COLO668 (cell line): ENCODE results near the gene ANO2.
"Not testable (repeated sequence)": the region's sequence is repeated elsewhere in the genome, so short reads cannot be mapped to it uniquely, and the experiment has no call there.

Source experiments
- DNase-seq: peaks from one replicate; lab custom pipeline; 2025; ENCODE audit not compliant: unreplicated experiment; lab: John Stamatoyannopoulos, UW

Gene ANO2

GRCh38 chr12:5561057-5561456, 384.0 kb downstream of the ANO2 start:
- no peak for DNase-seq

GRCh38 chr12:5560265-5560664, 384.8 kb downstream of the ANO2 start:
- DNase-seq: no peak

- no peak for DNase-seq
Measured at GRCh38 chr12:5557906-5558305, 387.2 kb downstream of the ANO2 start.

GRCh38 chr12:5556946-5557673, 387.9 kb downstream of the ANO2 start:
- no peak for DNase-seq

GRCh38 chr12:5556033-5556614, 388.9 kb downstream of the ANO2 start:
- peak; percentile 10 for DNase-seq

- DNase-seq: no peak
Measured at GRCh38 chr12:5554711-5555110, 390.3 kb downstream of the ANO2 start.

GRCh38 chr12:5549011-5549410, 396.0 kb downstream of the ANO2 start:
- DNase-seq: no peak

GRCh38 chr12:5548152-5548943, 396.7 kb downstream of the ANO2 start:
- DNase-seq: no peak

- DNase-seq: no peak
Measured at GRCh38 chr12:5546616-5547015, 398.4 kb downstream of the ANO2 start.

GRCh38 chr12:5537771-5538170, 407.3 kb downstream of the ANO2 start:
- DNase-seq: no peak

- DNase-seq: not testable (repeated sequence)
Measured at GRCh38 chr12:5537026-5537615, 407.9 kb downstream of the ANO2 start.

GRCh38 chr12:5535541-5535940, 409.5 kb downstream of the ANO2 start:
- DNase-seq: no peak

- DNase-seq: no peak
Measured at GRCh38 chr12:5534426-5535199, 410.4 kb downstream of the ANO2 start.

GRCh38 chr12:5533368-5533767, 411.7 kb downstream of the ANO2 start:
- DNase-seq: no peak

GRCh38 chr12:5525783-5526367, 419.2 kb downstream of the ANO2 start:
- no peak for DNase-seq

- no peak for DNase-seq
Measured at GRCh38 chr12:5524769-5525436, 420.2 kb downstream of the ANO2 start.

GRCh38 chr12:5524116-5524768, 420.8 kb downstream of the ANO2 start:
- no peak for DNase-seq

GRCh38 chr12:5523396-5524115, 421.5 kb downstream of the ANO2 start:
- no peak for DNase-seq
